ENCODE measurements around the gene ABCA4.

The ABCA4 gene

GRCh38 chr1:94118471-94118870 is 2.5 kb downstream of the ABCA4 start:
- TF ChIP-seq EGR1 (IDR thresholded peaks at IDR 0.05) (no peak), TCF12 (IDR thresholded peaks at IDR 0.05; ENCODE audit: low read depth) (no peak), YY1 (IDR thresholded peaks at IDR 0.05; ENCODE audit: low read depth) (no peak), RAD21 (IDR thresholded peaks at IDR 0.05; ENCODE audit: low read depth) (no peak), CREB1 (IDR thresholded peaks at IDR 0.05; ENCODE audit: low read depth) (no peak), TAF1 (IDR thresholded peaks at IDR 0.05; ENCODE audit: low read depth) (no peak), CEBPB (IDR thresholded peaks at IDR 0.05) (no peak), FOXM1 (IDR thresholded peaks at IDR 0.05; ENCODE audit: borderline replicate concordance, low read depth) (no peak), MAX (IDR thresholded peaks at IDR 0.05) (no peak), REST (IDR thresholded peaks at IDR 0.05; ENCODE audit: low read depth) (no peak)

- TF ChIP-seq NFIC (IDR thresholded peaks at IDR 0.05) (no peak), EGR1 (IDR thresholded peaks at IDR 0.05) (no peak), TEAD4 (IDR thresholded peaks at IDR 0.05) (no peak), FOXM1 (IDR thresholded peaks at IDR 0.05; ENCODE audit: borderline replicate concordance, low read depth) (no peak), CREB1 (IDR thresholded peaks at IDR 0.05; ENCODE audit: low read depth) (no peak), TCF12 (IDR thresholded peaks at IDR 0.05; ENCODE audit: low read depth) (no peak), CEBPB (IDR thresholded peaks at IDR 0.05) (no peak), TAF1 (IDR thresholded peaks at IDR 0.05; ENCODE audit: low read depth) (no peak), REST (IDR thresholded peaks at IDR 0.05; ENCODE audit: low read depth) (no peak), YY1 (IDR thresholded peaks at IDR 0.05; ENCODE audit: low read depth) (no peak), EP300 (IDR thresholded peaks at IDR 0.05; ENCODE audit: borderline replicate concordance) (no peak), RAD21 (IDR thresholded peaks at IDR 0.05; ENCODE audit: low read depth) (no peak)
These were observed 2.9 kb downstream of the ABCA4 start for GRCh38 chr1:94118013-94118412.

- TF ChIP-seq TAF1 (IDR thresholded peaks at IDR 0.05; ENCODE audit: low read depth), result no peak
- TF ChIP-seq TCF12 (IDR thresholded peaks at IDR 0.05; ENCODE audit: low read depth), result no peak
- no peak for TF ChIP-seq CREB1 (IDR thresholded peaks at IDR 0.05; ENCODE audit: low read depth)
- no peak for TF ChIP-seq ZBTB7A (IDR thresholded peaks at IDR 0.05; ENCODE audit: low read depth)
- TF ChIP-seq EGR1 (IDR thresholded peaks at IDR 0.05), result no peak
- TF ChIP-seq EP300 (IDR thresholded peaks at IDR 0.05; ENCODE audit: borderline replicate concordance), result no peak
- TF ChIP-seq FOXM1 (IDR thresholded peaks at IDR 0.05; ENCODE audit: borderline replicate concordance, low read depth), result no peak
- TF ChIP-seq TEAD4 (IDR thresholded peaks at IDR 0.05), result no peak
- no peak for TF ChIP-seq USF1 (IDR thresholded peaks at IDR 0.05)
- no peak for TF ChIP-seq CEBPB (IDR thresholded peaks at IDR 0.05)
- TF ChIP-seq REST (IDR thresholded peaks at IDR 0.05; ENCODE audit: low read depth), result no peak
- TF ChIP-seq NFIC (IDR thresholded peaks at IDR 0.05), result no peak
- no peak for TF ChIP-seq RAD21 (IDR thresholded peaks at IDR 0.05; ENCODE audit: low read depth)
These were observed 3.6 kb downstream of the ABCA4 start for GRCh38 chr1:94117259-94117851.

GRCh38 chr1:94115900-94116436 is 5.0 kb downstream of the ABCA4 start:
- TF ChIP-seq TAF1 (IDR thresholded peaks at IDR 0.05; ENCODE audit: low read depth) (no peak), RAD21 (IDR thresholded peaks at IDR 0.05; ENCODE audit: low read depth) (no peak), YY1 (IDR thresholded peaks at IDR 0.05; ENCODE audit: low read depth) (no peak), FOXM1 (IDR thresholded peaks at IDR 0.05; ENCODE audit: borderline replicate concordance, low read depth) (no peak), TEAD4 (IDR thresholded peaks at IDR 0.05) (no peak), EGR1 (IDR thresholded peaks at IDR 0.05) (no peak), CEBPB (IDR thresholded peaks at IDR 0.05) (no peak), NFIC (IDR thresholded peaks at IDR 0.05) (no peak)
